Upper lobe of left lung (tissue), 6 donors: Measurements from ENCODE around the gene TMA7B. TPM values are rescaled to one million over a fixed set of nuclear protein-coding genes. Genes with fewer than 3 reads are reported as not detected.

ENCODE experiments used
- ATAC-seq, 2 donors: fragments of 200-7000 bp; cut with Tn5 transposase; one replicate each; pipeline ENCODE4 v1.9.1; 2022; ENCODE audit warnings: mild to moderate bottlenecking in 2 of 2, moderate library complexity in 2 of 2; ENCODE audit not compliant: low FRiP score in 2 of 2
- DNase-seq, 2 donors: peaks; one replicate each; pipeline ENCODE4 v3.0.0-alpha.2; 2019 to 2020
- H3K27ac ChIP-seq, 4 donors: fragments of 200-600 bp; sonication (generic); one replicate each; pipeline ENCODE4 v1.5.1; 2016 to 2019
- H3K27me3 ChIP-seq, 4 donors: fragments of 200-600 bp; sonication (generic); one replicate each; pipeline ENCODE4 v1.5.1; 2017 to 2019
- H3K36me3 ChIP-seq, 4 donors: fragments of 200-600 bp; sonication (generic); one replicate each; pipeline ENCODE4 v1.5.1; 2016 to 2019
- H3K4me1 ChIP-seq, 4 donors: fragments of 200-600 bp; sonication (generic); one replicate each; pipeline ENCODE4 v1.5.1; 2018 to 2019
- H3K4me3 ChIP-seq, 4 donors: fragments of 200-600 bp; sonication (generic); one replicate each; pipeline ENCODE4 v1.5.1; 2017 to 2019; ENCODE audit warnings: mild to moderate bottlenecking in 2 of 4, moderate library complexity in 1 of 4
- H3K9me3 ChIP-seq, 4 donors: fragments of 200-600 bp; sonication (generic); one replicate each; pipeline ENCODE4 v1.5.1; 2018 to 2019
- EP300 ChIP-seq, 4 donors: sonication (generic); formaldehyde crosslinking; IDR thresholded peaks; one replicate each; pipeline ENCODE4 v1.5.1; 2017; ENCODE audit warnings: antibody characterized with exemption in 4 of 4, control low read depth in 2 of 4
- POLR2A ChIP-seq, 4 donors: fragments of 450-650 bp; IDR thresholded peaks; one replicate each; pipeline ENCODE4 v1.5.1; 2016 to 2017; ENCODE audit warnings: antibody characterized with exemption in 4 of 4, mild to moderate bottlenecking in 2 of 4
- POLR2AphosphoS5 ChIP-seq, 2 donors: sonication (generic); formaldehyde crosslinking; IDR thresholded peaks; one replicate each; pipeline ENCODE4 v1.5.1; 2017; ENCODE audit warnings: antibody characterized with exemption in 2 of 2
- WGBS, 2 donors: methylation state at CpG; one replicate each; pipeline ENCODE4 v1.1.5; 2017 to 2018; 5-methylcytosine and 5-hydroxymethylcytosine counted together
- total RNA-seq, 6 donors: library from RNA; depleted of rRNA in 4 of 6; stranded (reverse); fragments of >200 nt in 4 of 6; gene quantifications; one replicate each; pipeline versions ENCODE4 v1.1.0 to v1.2.1, GENCODE V29; 2016 to 2021
- TF ChIP-seq, protein P1 (sequence below), 6 experiments: fragments of 450-650 bp in 4 of 6; fragments of 200-600 bp in 2 of 6; sonication (generic) in 2 of 6; IDR thresholded peaks; one replicate each; pipeline ENCODE4 v1.5.1; 2016 to 2019; ENCODE audit warnings: antibody characterized with exemption in 6 of 6
- donor health status: DM: no; HTN: no; CAD: no; lungs with moderate emphysema.
- donor health status: DM: no; HTN: yes; CAD: no; lungs with severe emphysema.

Gene TMA7B
- total RNA-seq, 6 donors from 2014 or later: 0.24 to 2.3 (median 0.76) TPM; not detected in 1

DNA sequence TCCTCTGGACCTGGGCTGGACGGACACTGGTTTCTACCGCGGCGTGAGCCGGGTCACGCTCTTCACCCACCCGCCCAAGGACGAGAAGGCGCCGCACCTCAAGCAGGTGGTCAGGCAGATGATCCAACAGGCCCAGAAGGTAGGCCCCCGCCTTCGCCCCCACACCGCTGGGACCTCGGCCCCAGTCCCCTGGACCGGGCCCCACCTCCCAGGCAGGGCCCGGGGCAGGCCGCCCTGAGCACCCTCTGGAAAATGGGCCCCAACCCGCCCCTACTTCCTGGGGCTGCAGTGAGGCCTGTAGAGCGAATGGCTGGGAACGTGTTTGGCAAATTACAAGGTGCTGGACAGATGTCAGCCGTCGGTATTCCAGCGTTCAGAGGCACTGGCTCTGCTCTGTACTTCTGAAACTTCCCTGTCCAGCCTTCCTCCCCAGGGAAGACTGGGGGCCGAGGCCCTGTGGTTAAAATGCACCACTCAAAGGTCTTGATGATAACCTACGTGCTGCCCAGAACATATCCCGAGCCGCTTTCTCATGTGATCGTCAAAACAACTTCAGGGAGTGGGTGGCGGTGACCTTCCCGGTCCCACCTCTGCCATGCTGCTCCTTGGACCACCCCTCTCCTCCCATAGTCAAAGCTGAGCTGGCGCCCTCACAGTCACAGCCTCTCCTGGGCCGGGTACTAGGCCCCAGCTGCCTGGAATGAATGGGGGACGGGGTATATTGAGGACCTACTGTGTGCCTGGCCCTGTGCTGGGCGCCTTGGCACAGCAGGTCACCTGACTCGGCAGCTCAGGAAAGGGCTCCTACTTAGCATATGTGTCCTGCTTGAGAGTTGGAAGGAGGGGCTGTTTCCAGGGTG lies 35.4 kb downstream of the TMA7B start:
- Histone ChIP-seq H3K9me3 (no peaks in the 10 kb centered on the region), H3K27me3 (peaks cover 0 to 28% (median 15%) of the 10 kb centered on the region in 4 donors), H3K36me3 (no peaks in the 10 kb centered on the region), H3K27ac (no peak overlapping the region), H3K4me3 (peak overlapping the region in 3 of 4 donors; percentile 27 to 41 (median 38)), H3K4me1 (peaks cover 6 to 14% (median 12%) of the 10 kb centered on the region in 4 donors)
- DNase-seq: no peak
- TF ChIP-seq, protein P1, sequence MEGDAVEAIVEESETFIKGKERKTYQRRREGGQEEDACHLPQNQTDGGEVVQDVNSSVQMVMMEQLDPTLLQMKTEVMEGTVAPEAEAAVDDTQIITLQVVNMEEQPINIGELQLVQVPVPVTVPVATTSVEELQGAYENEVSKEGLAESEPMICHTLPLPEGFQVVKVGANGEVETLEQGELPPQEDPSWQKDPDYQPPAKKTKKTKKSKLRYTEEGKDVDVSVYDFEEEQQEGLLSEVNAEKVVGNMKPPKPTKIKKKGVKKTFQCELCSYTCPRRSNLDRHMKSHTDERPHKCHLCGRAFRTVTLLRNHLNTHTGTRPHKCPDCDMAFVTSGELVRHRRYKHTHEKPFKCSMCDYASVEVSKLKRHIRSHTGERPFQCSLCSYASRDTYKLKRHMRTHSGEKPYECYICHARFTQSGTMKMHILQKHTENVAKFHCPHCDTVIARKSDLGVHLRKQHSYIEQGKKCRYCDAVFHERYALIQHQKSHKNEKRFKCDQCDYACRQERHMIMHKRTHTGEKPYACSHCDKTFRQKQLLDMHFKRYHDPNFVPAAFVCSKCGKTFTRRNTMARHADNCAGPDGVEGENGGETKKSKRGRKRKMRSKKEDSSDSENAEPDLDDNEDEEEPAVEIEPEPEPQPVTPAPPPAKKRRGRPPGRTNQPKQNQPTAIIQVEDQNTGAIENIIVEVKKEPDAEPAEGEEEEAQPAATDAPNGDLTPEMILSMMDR (IDR thresholded peaks at IDR 0.05): no peak
- TF ChIP-seq POLR2A (IDR thresholded peaks at IDR 0.05) (no peak), POLR2AphosphoS5 (IDR thresholded peaks at IDR 0.05) (no peak), EP300 (IDR thresholded peaks at IDR 0.05) (no peak)
- WGBS, 2 donors: 74 to 75% methylated on average over 16 to 17 of the region's 35 CpGs
- ATAC-seq: peak; percentile 17 to 31

DNA sequence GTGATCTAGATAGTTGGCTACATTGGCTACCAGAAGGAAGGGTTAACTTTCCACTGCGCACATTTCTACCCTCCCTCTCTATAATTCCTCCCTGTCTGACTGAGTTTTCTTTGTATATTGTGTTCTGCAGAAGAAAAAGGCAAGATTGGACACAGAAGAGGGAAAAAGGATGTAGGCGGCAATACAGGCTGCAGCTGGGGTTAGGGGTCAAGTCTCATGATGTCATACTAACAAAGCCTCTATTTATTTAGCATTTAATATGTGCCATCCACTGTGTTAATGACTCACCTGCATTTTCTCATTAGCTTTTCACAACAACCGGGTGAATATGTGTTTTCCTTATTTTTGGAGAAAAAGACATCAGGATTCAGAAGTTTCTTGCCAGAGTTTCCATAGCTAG lies 36.5 kb downstream of the TMA7B start:
- no peak overlapping the region for H3K27ac ChIP-seq
- DNase-seq (no peak), ATAC-seq (no peak)
- WGBS, 2 donors: 70 to 77% methylated on average over 3 of the region's 3 CpGs
- H3K27me3 ChIP-seq: peaks cover 0 to 28% (median 15%) of the 10 kb centered on the region in 4 donors
- TF ChIP-seq POLR2A (IDR thresholded peaks at IDR 0.05) (no peak), EP300 (IDR thresholded peaks at IDR 0.05) (no peak), POLR2AphosphoS5 (IDR thresholded peaks at IDR 0.05) (no peak)
- TF ChIP-seq, protein P1 (IDR thresholded peaks at IDR 0.05): no peak
- H3K4me3 ChIP-seq: no peak overlapping the region
- H3K36me3 ChIP-seq: no peaks in the 10 kb centered on the region
- no peaks in the 10 kb centered on the region for H3K9me3 ChIP-seq
- peaks cover 6 to 14% (median 12%) of the 10 kb centered on the region in 4 donors for H3K4me1 ChIP-seq

DNA sequence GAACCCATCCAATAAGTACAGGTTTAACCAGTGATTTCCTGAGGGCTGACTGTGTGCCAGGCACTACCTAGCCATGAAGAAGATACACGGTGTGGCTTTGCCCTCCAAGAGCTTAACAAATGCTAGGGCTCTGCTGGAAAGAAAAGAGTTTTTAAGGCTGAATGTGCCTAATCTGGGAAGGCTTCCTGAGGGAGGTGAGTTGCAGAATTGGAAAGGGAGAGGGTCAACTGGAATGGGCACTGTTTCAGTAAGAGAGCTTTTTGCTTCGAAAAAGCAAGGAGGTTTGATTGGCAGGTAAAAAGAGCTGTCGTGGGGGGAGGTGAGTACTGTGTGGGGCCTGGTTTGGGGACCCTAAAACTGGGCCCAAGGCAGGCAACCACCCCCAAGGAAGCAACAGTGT lies 37.2 kb downstream of the TMA7B start:
- no peak for TF ChIP-seq POLR2AphosphoS5 (IDR thresholded peaks at IDR 0.05)
- TF ChIP-seq POLR2A (IDR thresholded peaks at IDR 0.05): no peak
- TF ChIP-seq, protein P1 (IDR thresholded peaks at IDR 0.05): no peak
- TF ChIP-seq EP300 (IDR thresholded peaks at IDR 0.05): no peak
- 67 to 80% methylated on average over 3 of the region's 3 CpGs for WGBS, 2 donors
- no peaks in the 10 kb centered on the region for H3K9me3 ChIP-seq
- no peak overlapping the region for H3K4me3 ChIP-seq
- peaks cover 0 to 28% (median 15%) of the 10 kb centered on the region in 4 donors for H3K27me3 ChIP-seq
- no peak for DNase-seq
- no peaks in the 10 kb centered on the region for H3K36me3 ChIP-seq
- H3K4me1 ChIP-seq: peaks cover 6 to 14% (median 12%) of the 10 kb centered on the region in 4 donors
- H3K27ac ChIP-seq: no peak overlapping the region
- ATAC-seq: no peak

DNA sequence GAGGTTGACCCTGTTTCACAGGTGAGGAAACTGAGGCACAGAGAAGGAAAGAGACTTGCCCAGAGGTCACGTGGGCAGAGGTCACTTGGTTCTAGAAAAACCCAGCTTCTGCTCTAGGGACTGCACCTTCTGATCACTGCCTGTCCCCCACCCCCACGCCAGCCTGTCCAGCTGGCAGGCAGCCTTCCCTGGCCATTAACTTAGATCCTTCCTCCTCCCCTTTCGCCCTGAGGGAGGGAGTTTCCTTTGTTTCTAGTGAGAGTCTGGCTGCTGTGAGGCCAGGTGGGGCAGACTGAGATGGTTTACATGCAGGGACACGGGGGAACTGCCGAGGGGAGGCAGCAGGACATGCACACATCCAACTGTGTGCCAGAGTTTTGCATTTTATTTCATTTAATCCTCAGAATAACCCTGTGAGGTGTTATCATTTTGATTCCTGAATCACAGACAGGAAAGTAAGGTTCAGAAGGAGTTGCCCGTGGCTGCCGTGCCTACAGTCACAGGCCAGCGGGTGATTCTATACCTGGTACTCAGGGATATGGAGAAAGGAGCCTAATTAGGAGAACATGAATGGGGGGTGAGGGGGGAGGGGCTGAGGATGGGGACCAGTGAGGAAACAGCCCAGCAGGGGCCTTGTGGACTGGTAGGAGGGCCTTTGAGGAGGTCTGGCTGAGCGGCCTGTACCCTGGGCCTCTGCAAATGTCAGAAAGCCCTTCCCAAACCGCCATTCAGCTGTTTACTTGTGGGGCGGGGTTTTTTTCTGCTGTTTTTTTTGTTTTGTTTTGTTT lies 37.9 kb downstream of the TMA7B start:
- no peaks in the 10 kb centered on the region for H3K9me3 ChIP-seq
- DNase-seq: no peak
- no peak overlapping the region for H3K4me3 ChIP-seq
- WGBS, 2 donors: 59 to 66% methylated on average over 11 of the region's 11 CpGs
- H3K4me1 ChIP-seq: peaks cover 6 to 14% (median 12%) of the 10 kb centered on the region in 4 donors
- no peaks in the 10 kb centered on the region for H3K36me3 ChIP-seq
- peaks cover 0 to 24% (median 13%) of the 10 kb centered on the region in 4 donors for H3K27me3 ChIP-seq
- no peak for ATAC-seq
- no peak overlapping the region for H3K27ac ChIP-seq
- TF ChIP-seq, protein P1 (IDR thresholded peaks at IDR 0.05): no peak
- TF ChIP-seq EP300 (IDR thresholded peaks at IDR 0.05): no peak
- TF ChIP-seq POLR2A (IDR thresholded peaks at IDR 0.05): no peak
